Measurements from ENCODE around the gene RSPO1.
"Not testable (repeated sequence)": the region's sequence is repeated elsewhere in the genome, so short reads cannot be mapped to it uniquely, and the experiment has no call there.

Gene RSPO1

DNA sequence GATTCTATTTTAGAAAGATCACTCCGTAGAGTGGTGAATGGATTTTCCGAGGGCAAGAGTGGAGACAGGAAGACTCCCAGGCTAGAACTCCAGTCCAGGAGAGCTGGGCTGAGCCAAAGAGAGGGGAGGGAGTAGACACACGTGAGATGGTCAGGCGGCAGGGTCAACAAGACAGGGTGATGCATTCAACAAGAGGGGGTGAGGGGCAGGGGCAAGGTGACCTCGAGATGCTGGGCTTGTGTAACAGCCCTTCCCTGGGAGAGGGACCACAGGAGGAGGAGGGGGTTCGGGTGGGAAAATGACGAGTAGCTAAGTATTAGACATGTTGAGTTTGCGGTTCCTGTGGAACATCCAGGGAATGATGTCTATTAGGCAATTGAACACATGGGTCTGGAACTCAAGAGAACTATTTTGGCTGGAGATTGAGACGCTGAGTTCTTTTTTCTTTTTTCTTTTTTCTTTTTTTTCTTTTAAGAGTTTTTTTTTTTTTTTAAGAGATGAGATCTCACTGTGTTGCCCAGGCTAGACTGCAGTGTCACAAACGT, 13.3 kb downstream of the RSPO1 start:
- no peak for DNase-seq (ENCODE audit: low read depth, low spot score)

DNA sequence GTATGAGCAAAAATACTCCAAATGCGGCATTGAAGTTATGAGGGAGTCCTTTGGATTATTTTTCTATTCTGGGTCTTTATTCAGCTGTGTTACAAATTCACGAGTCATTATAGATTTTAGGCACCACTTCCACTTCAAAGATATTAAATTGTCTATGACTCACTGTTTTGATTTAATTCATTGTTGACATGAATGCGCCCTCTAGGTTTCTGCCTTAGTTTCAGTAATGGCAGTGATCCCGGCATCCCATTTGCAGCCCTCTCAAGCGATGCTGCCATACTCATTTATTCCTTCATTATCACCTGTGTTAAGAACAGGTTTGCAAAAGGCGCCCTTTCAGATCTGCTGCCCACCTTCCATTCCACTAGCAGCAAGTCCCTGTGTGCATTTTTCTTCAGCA, 14.0 kb downstream of the RSPO1 start:
- DNase-seq (ENCODE audit: low read depth, low spot score), result no peak

DNA sequence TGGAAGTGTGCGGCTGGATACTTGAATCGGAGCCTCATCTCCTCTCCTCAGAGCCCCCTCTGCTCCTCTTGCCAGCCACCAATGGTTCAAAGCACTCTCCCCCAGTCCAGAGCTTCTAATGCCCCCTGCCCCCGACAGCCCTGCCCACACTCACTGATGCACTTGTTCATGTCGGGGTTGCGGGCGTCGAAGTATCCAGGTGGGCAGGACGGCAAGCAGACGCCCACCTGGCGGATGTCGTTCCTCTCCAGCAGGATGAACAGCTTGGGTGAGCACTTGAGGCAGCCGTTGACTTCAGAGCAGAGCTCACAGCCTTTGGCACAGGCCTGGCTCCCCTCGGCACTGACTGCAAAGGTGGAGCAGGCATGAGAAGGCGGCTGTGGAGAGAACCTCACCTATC, 18.4 kb downstream of the RSPO1 start:
- no peak for DNase-seq (ENCODE audit: low read depth, low spot score)

DNA sequence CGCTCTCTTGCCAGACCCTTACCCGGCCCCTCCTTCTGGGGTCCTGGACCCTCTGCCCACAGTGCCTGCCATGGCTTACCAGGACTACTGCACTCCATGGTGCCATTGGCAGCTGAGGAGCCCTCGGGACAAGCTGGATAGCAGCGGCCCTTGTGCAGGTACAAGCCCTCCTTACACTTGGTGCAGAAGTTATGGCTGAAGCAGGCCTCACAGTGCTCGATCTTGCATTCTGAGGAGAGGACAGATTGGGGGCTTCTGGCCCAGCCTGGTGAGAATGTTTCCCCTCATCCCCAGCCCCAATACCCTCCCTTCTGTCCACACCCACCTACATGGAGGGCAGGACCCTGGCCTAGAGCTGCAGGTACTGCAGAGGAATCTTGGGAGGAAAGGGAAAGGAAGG, 20.6 kb downstream of the RSPO1 start:
- DNase-seq (ENCODE audit: low read depth, low spot score), result no peak

- DNase-seq (ENCODE audit: low read depth, low spot score), result no peak
These were observed 22.5 kb downstream of the RSPO1 start for GRCh38 chr1:37612186-37612585.

DNA sequence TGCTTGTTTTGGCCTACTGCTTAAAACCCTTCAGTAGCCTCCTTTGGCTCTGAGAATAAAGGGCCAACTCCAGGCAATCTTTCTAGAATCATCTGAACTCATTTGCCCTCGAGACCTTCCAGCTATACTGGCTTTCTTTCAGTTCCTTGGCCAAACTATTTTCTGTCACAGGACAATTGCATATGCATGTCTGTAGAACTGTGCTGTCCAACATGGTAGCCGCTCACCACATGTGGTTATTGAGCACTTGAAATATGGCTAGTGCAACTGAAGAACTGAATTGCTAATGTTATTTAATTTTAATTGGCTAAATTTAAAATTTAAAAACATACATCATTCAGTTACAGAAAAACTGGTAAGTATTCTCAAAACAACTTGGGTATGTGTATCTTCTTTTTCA, 24.7 kb downstream of the RSPO1 start:
- no peak for DNase-seq (ENCODE audit: low read depth, low spot score)

GRCh38 chr1:37609002-37609401, 25.7 kb downstream of the RSPO1 start:
- no peak for DNase-seq (ENCODE audit: low read depth, low spot score)

DNA sequence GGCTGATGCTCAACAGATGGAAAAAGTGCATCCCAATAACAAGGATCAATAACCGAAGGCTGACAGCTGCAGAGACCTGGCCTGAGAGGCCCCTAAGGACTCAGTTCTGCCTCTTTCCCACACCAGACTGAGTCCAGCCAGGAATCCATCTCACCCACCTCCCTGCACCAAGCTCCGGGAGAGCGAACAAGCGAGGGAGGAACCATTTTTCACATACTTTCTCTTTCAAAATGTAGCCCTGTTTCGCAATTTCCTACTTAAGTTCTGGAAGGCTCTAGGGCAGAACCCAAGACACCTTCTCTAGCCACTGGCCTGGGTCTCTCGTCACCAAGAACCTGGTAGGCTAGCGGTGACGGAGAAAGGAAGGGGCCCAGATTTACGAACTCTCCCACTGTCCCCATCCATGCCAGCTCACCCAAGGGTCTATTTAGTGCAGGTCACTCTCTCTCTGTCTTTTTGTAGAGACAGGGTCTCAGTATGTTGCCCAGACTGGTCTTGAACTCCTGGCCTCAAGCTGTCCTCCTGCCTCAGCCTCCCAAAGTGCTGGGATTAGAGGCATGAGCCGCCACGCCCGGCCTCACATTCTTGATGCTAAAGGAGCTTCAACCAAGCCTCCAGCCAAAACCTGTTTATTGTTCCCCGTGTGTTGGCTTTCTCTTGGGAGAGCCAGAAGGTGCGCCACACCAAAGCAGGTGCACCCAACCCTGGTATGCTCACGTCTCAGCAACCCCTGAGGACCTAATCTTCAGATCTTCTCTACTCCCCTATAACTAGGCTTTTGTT, 28.0 kb downstream of the RSPO1 start:
- DNase-seq (ENCODE audit: low read depth, low spot score), result no peak

DNA sequence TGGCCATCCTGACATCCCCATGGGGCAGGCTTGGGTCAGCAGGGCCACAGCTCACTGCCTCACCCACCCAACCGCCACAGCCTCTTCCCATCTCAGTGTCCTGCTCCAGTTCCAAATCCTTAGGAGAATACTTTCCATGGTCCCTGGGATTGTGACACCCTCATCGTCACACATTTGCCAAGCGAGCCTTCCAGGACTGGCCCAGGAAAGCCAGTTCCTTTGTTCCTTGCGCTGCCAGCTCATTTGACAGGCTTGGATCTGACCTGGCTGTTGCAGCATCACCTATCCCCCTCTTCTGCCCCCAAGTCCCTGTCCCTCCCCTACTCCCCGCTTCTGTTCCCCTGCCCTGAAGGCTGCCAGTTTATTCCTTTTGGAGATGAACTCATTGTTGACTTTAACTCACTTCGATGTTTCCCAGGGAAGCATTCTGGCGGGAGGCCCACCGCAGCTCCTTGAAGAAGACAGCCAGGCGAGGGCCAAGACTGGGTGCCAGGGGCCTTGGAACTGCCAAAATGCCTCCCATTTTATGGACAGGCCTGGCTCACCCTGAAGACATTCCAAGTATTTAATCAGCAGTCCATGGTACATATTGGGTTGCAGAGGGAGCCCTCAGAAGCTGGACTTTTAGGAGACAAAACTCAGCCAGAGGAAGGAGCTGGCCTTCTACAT, 28.8 kb downstream of the RSPO1 start:
- DNase-seq (ENCODE audit: low read depth, low spot score), result no peak

DNA sequence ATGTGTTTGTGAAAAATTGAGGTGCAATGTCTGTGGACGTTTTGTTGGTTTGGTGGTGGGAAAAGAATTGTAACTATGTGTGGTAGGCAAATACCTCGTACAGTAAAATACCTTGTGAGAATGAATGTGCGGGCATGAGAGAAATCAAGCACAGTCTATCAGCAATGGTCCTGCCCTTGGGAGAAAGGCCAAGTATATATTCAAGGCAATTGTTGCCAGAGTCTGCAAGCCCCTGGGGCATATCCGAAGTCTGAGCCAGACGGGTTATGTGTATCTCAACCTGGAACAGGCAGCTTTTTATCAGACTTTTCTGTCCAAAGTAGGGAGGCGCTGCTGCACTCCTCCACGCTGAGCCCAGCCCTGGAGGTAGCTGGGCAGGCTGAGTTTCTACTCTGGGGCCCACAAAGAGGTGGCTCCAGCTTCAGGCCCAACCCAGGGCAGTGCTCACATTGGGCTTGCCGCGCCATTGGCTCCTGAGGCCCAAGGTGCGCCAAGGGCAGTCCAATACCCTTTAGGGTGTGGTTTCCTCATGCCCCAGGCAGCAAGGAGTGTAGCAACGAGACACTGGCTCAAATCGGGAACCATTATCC, 29.5 kb downstream of the RSPO1 start:
- no peak for DNase-seq (ENCODE audit: low read depth, low spot score)

GRCh38 chr1:37602750-37603694, 31.7 kb downstream of the RSPO1 start:
- DNase-seq (ENCODE audit: low read depth, low spot score), result no peak

GRCh38 chr1:37601441-37601840, 33.3 kb downstream of the RSPO1 start:
- no peak for DNase-seq (ENCODE audit: low read depth, low spot score)

- DNase-seq (ENCODE audit: low read depth, low spot score), result no peak
These were observed 34.8 kb downstream of the RSPO1 start for GRCh38 chr1:37599940-37600339.

DNA sequence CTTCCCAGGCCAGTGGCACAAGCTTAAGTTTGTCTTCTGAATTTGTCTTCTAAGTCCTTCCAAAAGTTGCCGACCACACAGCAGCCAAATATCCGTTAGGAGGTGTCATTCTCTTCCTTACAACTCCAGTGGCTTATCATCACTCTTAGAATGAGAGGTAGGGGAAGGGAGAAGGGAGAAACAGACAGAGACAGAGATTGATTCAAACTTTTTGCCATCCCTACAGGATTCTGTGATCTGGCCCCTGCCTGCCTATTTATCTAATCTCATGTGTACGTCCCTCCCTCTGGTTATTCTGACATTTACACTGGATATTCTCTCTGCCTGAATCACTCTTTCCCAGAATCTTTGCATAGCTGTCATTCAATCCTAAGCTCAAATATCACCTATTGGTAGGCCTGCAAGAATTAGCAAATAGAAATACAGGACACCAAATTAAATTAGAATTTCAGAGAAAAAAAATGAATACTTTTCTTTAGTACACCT, 38.5 kb downstream of the RSPO1 start:
- DNase-seq (ENCODE audit: low read depth, low spot score), result no peak

GRCh38 chr1:37595440-37596181, 39.1 kb downstream of the RSPO1 start, which contains the start of gene GNL2:
Gene GNL2 (minus strand): TSS chr1:37595937. CDS start chr1:37595822, 115 bp downstream.
- DNase-seq (ENCODE audit: low read depth, low spot score), result peak; percentile 77

- no peak for DNase-seq (ENCODE audit: low read depth, low spot score)
These were observed 41.0 kb downstream of the RSPO1 start for GRCh38 chr1:37593726-37594125.

DNA sequence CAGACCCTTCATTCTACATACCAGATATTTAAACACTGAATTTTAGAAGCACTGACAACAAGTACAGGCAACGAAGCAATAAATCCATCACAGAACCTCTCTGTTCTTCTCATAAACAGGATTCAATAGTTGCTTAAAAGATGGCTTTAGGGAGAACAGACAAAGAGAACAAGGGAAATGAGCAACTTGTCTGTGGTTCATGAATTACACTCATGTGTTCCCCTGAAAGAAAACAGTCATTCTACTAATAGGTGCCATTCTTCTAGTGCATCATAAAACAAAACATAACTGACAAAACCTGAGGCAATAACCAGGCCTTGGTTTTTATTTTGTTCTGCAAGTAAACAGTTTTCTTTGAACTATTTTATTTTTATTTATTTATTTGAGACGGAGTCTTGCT, 45.8 kb downstream of the RSPO1 start:
- DNase-seq (ENCODE audit: low read depth, low spot score), result no peak

DNA sequence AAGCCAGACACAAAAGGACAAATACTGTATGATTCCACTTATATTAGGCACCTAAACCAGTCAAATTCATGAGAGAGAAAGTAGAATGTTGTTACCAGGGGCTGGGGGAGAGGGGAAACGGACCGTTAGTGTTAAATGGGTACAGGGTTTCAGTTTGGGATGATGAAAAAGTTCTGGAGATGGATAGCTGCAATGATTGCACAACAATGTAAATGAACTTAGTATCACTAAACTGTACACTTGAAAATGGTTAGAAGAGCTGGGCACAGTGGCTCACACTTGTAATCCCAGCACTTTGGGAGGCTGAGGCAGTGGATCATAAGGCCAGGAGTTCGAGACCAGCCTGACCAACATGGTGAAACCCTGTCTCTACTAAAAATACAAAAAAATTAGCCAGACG, 50.1 kb downstream of the RSPO1 start:
- DNase-seq (ENCODE audit: low read depth, low spot score), result not testable (repeated sequence)

- no peak for DNase-seq (ENCODE audit: low read depth, low spot score)
These were observed 59.0 kb downstream of the RSPO1 start for GRCh38 chr1:37575692-37576091.

DNA sequence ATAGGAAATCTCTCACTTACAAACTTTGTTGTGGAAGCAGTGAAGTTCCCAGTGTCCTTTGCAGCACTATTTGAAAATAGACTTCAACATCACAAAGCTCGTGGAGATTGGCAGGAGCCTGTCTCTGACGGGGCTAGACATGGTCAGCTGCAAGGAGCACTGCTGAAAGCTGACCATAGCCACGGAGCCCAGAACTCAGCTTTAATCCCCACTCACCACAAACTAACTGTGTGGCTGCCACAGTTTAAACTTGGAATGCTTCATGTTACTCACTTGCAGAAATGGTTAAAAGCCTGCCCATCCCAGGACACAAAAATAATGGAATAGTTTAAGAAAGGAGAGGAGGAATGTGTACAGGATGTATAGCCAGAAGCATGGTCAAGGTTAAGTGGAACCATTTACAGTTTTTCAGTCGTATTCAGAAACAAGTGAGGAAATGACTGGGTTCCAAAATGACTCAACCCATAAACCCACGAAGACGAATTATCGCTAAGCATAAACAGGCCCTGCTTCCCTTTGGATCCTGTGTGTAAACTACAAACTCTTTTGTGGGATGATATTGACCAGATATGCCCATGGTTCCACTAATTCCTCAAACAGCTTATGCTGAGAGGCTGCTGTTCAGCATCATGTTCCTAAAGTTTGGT, 59.7 kb downstream of the RSPO1 start:
- no peak for DNase-seq (ENCODE audit: low read depth, low spot score)

Measured in brain pericyte (primary cell).